Tibial nerve (tissue), 4 donors: ENCODE data around the gene POU5F2.

Experiments
- CTCF ChIP-seq, 5 experiments: fragments of 200-600 bp in 3 of 5; fragments of 450-650 bp in 2 of 5; sonication (generic) in 3 of 5; IDR thresholded peaks; one replicate each; pipeline ENCODE4 v1.5.1; 2016 to 2019; ENCODE audit warnings: antibody characterized with exemption in 5 of 5, mild to moderate bottlenecking in 3 of 5, moderate library complexity in 2 of 5
- EP300 ChIP-seq, 2 donors: sonication (generic); formaldehyde crosslinking; IDR thresholded peaks; one replicate each; pipeline ENCODE4 v1.6.1; 2017; ENCODE audit warnings: antibody characterized with exemption in 2 of 2, mild to moderate bottlenecking in 1 of 2
- POLR2A ChIP-seq, 2 donors: fragments of 450-650 bp; IDR thresholded peaks; one replicate each; pipeline ENCODE4 v1.6.1; 2017; ENCODE audit warnings: antibody characterized with exemption in 2 of 2, mild to moderate bottlenecking in 2 of 2, moderate library complexity in 2 of 2

- TF ChIP-seq EP300 (IDR thresholded peaks at IDR 0.05) = no peak
- TF ChIP-seq CTCF (IDR thresholded peaks at IDR 0.05) = no peak
- TF ChIP-seq POLR2A (IDR thresholded peaks at IDR 0.05) = no peak
These were observed 18.4 kb downstream of the POU5F2 start for GRCh38 chr5:93723005-93723404.
